Stomach smooth muscle (tissue), 2 donors: ENCODE results near the gene NAV2.
"Not testable (repeated sequence)": the region's sequence is repeated elsewhere in the genome, so short reads cannot be mapped to it uniquely, and the experiment has no call there.

Experiments
- H3K27ac ChIP-seq: one replicate; pipeline ENCODE4 v1.7.0; 2013; ENCODE audit warnings: mild to moderate bottlenecking, low read length, inconsistent platforms
- H3K27me3 ChIP-seq, 2 donors: one replicate each; pipeline ENCODE4 v1.7.0; 2013; ENCODE audit warnings: low read length in 2 of 2; ENCODE audit not compliant: insufficient read depth in 2 of 2, control insufficient read depth in 1 of 2
- H3K36me3 ChIP-seq, 2 donors: one replicate each; pipeline ENCODE4 v1.7.0; 2013; ENCODE audit warnings: low read length in 2 of 2; ENCODE audit not compliant: control insufficient read depth in 2 of 2, insufficient read depth in 2 of 2
- H3K4me1 ChIP-seq: one replicate; pipeline ENCODE4 v1.7.0; 2013; ENCODE audit warnings: low read length; ENCODE audit not compliant: control insufficient read depth, insufficient read depth
- H3K4me3 ChIP-seq, 2 donors: one replicate each; pipeline ENCODE4 v1.7.0; 2013; ENCODE audit warnings: low read length in 2 of 2
- H3K9ac ChIP-seq, 2 donors: one replicate each; pipeline ENCODE4 v1.7.0; 2013; ENCODE audit warnings: low read length in 2 of 2, mild to moderate bottlenecking in 1 of 2
- H3K9me3 ChIP-seq, 2 donors: one replicate each; pipeline ENCODE4 v1.7.0; 2013; ENCODE audit warnings: low read length in 2 of 2; ENCODE audit not compliant: control insufficient read depth in 2 of 2
- donor health status: healthy.
- donor health status: Pancreatic carcinoma.

The NAV2 gene

DNA sequence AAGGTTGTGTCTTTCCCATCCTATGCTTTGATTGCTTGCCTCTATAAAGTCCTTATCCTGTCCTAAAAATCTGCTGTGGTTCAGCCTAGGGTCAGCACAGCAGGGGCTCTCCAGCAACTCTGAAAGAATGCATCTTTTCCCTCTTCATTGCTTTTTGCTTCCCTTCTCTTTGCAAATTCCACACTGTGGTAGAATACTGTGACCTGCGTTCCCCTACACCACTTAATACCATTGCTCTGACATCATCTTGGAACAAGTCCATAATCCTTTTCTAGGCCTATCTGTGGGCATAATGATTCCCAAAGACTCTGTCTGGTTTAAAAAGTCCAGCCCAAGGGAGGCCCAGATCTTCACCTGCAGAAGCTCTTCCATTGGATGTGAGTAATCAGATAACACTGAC, 177.7 kb downstream of the NAV2 start:
- no peak overlapping the region for H3K9ac ChIP-seq
- no peaks in the 10 kb centered on the region for H3K9me3 ChIP-seq
- peaks cover 30 to 31% of the 10 kb centered on the region in 2 donors for H3K36me3 ChIP-seq
- H3K4me3 ChIP-seq, result no peak overlapping the region
- H3K27me3 ChIP-seq, result no peaks in the 10 kb centered on the region
- peaks cover 12% of the 10 kb centered on the region for H3K4me1 ChIP-seq
- peak overlapping the region; percentile 31 for H3K27ac ChIP-seq

DNA sequence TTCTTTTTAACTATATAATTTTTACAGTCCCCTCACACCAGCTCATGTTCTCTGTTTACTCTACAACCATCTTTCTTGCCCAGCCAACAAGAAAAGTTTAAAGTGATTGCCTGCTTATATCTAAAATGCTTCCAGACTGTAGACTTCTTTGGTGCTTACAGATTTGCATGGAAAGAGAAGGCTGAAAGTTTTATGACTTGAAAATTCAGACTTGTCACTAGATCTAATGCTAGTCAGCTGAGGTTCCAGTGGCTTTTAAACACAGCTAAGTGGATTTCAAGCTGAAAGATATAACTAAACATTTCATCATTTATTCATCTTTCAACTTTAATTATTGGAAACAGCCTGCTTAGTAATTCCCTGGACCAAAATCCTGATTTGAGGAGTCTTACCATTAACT, 178.4 kb downstream of the NAV2 start:
- H3K27me3 ChIP-seq, result no peaks in the 10 kb centered on the region
- no peak overlapping the region for H3K9ac ChIP-seq
- H3K9me3 ChIP-seq, result no peaks in the 10 kb centered on the region
- H3K4me3 ChIP-seq, result no peak overlapping the region
- no peak overlapping the region for H3K27ac ChIP-seq
- H3K36me3 ChIP-seq, result peaks cover 36 to 37% of the 10 kb centered on the region in 2 donors
- H3K4me1 ChIP-seq, result peaks cover 12% of the 10 kb centered on the region

DNA sequence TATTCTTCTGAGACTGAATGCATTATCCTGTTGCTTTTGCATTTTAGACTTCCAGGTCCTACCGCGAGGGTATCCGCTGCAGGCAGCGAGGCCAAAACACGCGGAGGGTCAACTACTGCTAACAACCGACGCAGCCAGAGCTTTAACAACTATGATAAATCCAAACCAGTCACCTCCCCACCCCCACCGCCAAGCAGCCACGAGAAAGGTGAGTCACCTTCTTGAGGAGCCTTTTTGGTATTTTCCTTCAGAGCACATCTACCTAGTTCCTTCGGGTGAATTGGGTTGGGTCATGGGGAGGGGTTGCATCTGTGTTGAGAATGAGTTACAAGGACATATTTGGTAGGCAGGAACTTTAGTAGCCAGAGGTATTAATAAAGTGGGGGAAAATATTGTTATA, 179.8 kb downstream of the NAV2 start:
- H3K27me3 ChIP-seq, result no peaks in the 10 kb centered on the region
- H3K36me3 ChIP-seq, result peaks cover 31 to 33% of the 10 kb centered on the region in 2 donors
- no peak overlapping the region for H3K4me3 ChIP-seq
- no peak overlapping the region for H3K27ac ChIP-seq
- no peak overlapping the region for H3K9ac ChIP-seq
- no peaks in the 10 kb centered on the region for H3K9me3 ChIP-seq
- peaks cover 12% of the 10 kb centered on the region for H3K4me1 ChIP-seq

DNA sequence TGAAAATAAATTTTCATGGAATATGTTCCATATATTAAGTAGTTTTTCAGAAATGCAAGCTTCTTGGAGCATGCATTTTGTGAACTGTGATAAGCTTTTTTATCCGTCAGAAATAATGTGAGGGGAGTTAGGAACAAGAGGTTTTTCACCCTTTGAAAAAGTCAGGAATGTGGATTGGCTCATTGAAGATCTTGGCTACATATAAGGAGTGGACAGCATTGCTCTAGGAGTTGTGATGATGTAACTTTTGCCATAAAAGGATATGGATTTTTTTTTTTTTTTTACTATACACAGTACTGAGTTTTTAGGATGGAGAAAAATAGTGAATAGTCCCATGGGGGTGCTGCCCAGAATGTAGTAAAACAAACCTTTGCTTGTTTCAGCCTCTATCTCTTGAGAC, 180.2 kb downstream of the NAV2 start:
- H3K36me3 ChIP-seq, result peaks cover 29 to 32% of the 10 kb centered on the region in 2 donors
- no peaks in the 10 kb centered on the region for H3K27me3 ChIP-seq
- H3K9ac ChIP-seq, result no peak overlapping the region
- H3K9me3 ChIP-seq, result no peaks in the 10 kb centered on the region
- H3K4me3 ChIP-seq, result no peak overlapping the region
- H3K27ac ChIP-seq, result no peak overlapping the region
- peaks cover 12% of the 10 kb centered on the region for H3K4me1 ChIP-seq

DNA sequence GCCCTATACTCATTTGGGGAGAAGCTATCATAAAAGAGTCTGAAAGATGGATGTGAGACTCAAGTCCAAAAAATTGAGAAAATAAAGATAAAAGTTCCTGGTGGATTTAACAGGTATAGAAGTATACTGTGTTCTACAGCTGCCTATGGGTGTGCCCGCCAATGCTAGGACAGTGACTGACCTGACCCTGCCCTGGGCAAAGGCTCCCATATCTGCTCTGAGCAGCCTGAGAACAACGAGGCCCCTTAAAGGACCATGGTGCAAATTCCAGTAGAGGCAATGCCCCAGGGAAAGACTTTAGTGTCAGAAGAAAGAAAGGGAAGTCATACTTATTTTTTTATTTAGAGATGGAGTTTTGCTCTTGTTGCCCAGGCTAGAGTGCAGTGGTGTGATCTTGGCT, 181.8 kb downstream of the NAV2 start:
- H3K9ac ChIP-seq, result no peak overlapping the region
- H3K27ac ChIP-seq, result no peak overlapping the region
- peaks cover 12% of the 10 kb centered on the region for H3K4me1 ChIP-seq
- peaks cover 23 to 25% of the 10 kb centered on the region in 2 donors for H3K36me3 ChIP-seq
- H3K9me3 ChIP-seq, result no peaks in the 10 kb centered on the region
- no peak overlapping the region for H3K4me3 ChIP-seq
- H3K27me3 ChIP-seq, result no peaks in the 10 kb centered on the region

DNA sequence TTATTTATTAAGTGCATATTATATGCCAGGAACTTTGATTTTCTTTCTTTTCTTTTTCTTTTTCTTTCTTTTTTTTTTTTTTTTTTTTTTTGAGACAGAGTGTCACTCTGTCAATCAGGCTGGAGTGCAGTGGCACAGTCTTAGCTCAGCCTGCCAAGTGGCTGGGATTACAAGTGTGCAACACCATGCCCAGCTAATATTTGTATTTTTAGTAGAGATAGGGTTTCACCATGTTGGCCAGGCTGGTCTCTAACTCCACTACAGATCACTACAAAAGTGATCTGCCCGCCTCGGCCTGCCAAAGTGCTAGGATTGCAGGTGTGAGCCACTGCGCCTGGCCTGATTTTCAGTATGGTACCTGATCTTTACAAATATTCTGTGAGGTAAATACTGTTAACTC, 182.4 kb downstream of the NAV2 start:
- H3K27ac ChIP-seq, H3K27me3 ChIP-seq, H3K4me3 ChIP-seq, H3K9ac ChIP-seq, H3K9me3 ChIP-seq: not testable (repeated sequence)
- peaks cover 20 to 26% of the 10 kb centered on the region in 2 donors for H3K36me3 ChIP-seq
- H3K4me1 ChIP-seq, result peaks cover 10% of the 10 kb centered on the region

DNA sequence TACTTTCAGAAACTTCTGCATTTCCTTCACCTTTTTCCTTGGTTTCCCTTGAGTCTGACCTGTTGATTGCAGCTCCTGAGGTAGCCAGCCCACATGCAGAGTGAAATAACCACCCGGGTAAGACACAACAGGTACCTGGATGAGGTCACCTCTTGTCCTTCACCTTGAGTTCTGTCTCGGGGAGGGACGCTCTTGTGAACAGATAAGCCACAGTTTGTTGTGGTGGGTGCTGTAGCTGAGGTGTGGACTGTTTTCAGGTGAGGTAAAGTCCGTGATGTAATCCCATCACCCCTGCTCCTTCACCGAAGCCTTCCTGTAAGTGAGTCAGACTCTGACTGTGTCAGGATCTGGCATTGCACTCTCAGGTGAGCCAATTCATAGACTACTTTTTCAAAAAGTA, 183.1 kb downstream of the NAV2 start:
- Histone ChIP-seq H3K4me3 (no peak overlapping the region), H3K36me3 (peaks cover 20 to 26% of the 10 kb centered on the region in 2 donors), H3K27ac (no peak overlapping the region), H3K27me3 (no peaks in the 10 kb centered on the region), H3K9ac (peak overlapping the region in 1 of 2 donors; percentile 13), H3K9me3 (no peaks in the 10 kb centered on the region), H3K4me1 (peaks cover 3% of the 10 kb centered on the region)

DNA sequence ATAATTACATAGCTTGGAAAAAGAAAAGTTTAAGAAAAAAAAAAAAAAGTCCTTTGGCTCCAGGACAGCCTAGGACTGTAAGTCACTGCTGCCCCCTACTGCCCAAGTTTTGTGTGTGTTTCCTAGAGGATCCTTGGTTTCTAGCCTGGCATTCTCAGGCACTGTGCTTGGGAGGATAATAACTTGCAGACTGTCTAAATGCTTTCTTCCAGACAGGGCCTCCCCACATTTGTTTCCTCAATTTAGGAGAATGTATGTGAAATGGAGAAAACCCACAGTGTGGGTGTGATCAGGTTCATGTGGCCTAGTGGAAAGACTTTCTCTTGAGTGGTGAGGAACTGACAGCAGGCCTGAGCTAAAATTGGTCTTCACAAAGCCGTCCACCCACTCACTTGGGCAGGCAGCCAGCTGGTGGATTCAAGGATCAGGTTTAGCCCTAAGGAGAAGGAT, 191.0 kb downstream of the NAV2 start:
- Histone ChIP-seq H3K36me3 (peaks cover 4 to 10% of the 10 kb centered on the region in 2 donors), H3K27me3 (no peaks in the 10 kb centered on the region), H3K4me3 (no peak overlapping the region), H3K9ac (no peak overlapping the region), H3K9me3 (no peaks in the 10 kb centered on the region), H3K27ac (no peak overlapping the region), H3K4me1 (peaks cover 38% of the 10 kb centered on the region)

DNA sequence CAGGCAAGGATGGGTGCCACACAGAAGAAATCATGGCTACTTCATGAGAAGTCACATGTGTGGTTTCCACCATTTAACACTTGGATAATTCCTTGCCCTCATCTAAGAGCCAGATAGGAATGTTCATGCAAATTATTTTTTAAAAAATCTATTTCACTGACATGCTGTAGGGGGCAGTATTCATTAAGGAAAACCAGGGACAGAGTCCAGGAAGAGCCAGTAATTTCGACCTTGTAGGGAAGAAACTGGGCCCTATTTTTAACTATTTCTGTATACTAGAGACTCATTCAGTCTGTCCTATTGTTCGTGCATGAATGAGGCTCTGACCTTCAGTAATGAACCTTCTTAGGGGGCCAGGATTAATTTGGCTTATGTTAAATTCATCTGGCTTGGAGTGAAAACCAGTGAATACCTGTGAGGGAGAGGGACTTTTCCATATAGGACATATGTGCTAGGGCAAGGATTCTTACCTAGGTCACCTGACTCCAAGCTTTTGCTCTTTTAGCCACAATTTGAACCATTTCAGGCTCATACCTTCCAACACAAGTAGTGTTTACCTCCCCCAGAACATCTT, 192.7 kb downstream of the NAV2 start:
- Histone ChIP-seq H3K4me3 (no peak overlapping the region), H3K27me3 (no peaks in the 10 kb centered on the region), H3K9ac (no peak overlapping the region), H3K27ac (peak overlapping the region; percentile 46), H3K36me3 (peaks cover 0 to 2% of the 10 kb centered on the region in 2 donors), H3K4me1 (peaks cover 40% of the 10 kb centered on the region), H3K9me3 (no peaks in the 10 kb centered on the region)

DNA sequence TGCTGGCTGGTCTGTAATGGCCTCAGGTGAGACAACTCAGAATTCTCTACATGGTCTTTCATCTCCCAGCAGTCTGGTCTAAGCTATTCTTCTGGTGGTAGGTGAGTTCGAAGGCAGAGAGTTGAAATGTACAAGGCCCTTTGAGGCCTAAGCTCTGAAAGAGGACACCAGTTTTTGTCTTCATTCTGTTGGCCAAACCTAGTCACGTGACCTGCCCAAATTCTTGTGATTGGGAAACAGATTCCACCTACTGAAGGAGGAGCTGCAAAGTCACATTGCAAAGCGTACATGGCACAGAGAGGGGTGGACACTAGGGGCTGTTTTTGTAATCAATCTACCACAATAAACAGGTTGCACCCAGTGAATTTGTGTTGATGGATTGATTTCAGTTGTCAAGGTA, 193.5 kb downstream of the NAV2 start:
- no peaks in the 10 kb centered on the region for H3K27me3 ChIP-seq
- peaks cover 40% of the 10 kb centered on the region for H3K4me1 ChIP-seq
- no peak overlapping the region for H3K27ac ChIP-seq
- H3K4me3 ChIP-seq, result no peak overlapping the region
- H3K36me3 ChIP-seq, result peaks cover 0 to 2% of the 10 kb centered on the region in 2 donors
- no peak overlapping the region for H3K9ac ChIP-seq
- H3K9me3 ChIP-seq, result no peaks in the 10 kb centered on the region

DNA sequence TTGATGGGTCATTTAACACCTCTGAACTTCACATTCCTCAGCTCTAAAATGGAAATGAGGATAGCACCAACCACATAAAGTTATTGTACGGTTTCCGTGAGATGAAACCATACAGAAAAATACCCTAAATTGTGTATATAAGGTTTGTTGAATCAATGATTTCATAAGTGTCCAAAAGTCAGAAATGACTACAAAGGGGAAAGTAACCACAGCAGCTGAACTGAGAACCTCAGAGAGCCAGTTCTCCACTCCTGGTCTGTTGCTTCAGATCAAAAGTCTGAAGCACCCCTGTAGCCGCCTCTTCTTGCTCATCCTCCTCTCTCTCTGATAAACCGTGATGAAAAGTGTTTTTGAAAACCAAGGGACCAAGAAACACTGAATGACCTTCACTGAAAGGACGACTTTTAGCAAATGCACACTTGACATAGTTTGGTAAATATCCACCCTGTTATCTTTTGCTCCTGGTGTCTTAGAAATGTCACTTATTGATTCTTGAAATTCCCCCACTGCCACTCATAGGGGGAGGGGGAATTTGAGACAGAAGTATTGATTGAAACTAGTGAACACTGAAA, 194.5 kb downstream of the NAV2 start:
- Histone ChIP-seq H3K4me3 (no peak overlapping the region), H3K27ac (no peak overlapping the region), H3K9me3 (no peaks in the 10 kb centered on the region), H3K27me3 (no peaks in the 10 kb centered on the region), H3K9ac (no peak overlapping the region), H3K4me1 (peaks cover 40% of the 10 kb centered on the region), H3K36me3 (peaks cover 0 to 2% of the 10 kb centered on the region in 2 donors)
